ENCODE data around the gene SCGB2B2.

SCGB2B2 gene

DNA sequence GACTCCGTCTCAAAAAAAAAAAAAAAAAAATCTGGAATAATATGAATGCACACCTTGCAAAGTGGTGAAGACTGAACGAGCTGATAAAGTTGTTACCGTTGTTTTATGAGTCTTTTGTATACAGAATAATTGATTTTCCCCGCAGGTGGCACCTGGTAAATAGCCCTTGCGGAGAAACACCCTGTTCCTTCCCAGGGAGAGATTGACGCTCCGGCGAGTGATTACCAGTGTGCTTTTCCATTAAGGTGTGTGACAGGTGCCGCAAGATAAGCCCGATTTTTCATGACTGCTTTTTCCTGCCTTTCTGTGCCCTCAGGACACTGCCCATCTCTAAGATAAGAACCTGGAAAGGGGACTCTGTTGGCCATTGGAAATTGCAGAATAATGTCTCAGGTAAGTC is 1.5 kb upstream of the SCGB2B2 start:
- TF ChIP-seq, protein P1, sequence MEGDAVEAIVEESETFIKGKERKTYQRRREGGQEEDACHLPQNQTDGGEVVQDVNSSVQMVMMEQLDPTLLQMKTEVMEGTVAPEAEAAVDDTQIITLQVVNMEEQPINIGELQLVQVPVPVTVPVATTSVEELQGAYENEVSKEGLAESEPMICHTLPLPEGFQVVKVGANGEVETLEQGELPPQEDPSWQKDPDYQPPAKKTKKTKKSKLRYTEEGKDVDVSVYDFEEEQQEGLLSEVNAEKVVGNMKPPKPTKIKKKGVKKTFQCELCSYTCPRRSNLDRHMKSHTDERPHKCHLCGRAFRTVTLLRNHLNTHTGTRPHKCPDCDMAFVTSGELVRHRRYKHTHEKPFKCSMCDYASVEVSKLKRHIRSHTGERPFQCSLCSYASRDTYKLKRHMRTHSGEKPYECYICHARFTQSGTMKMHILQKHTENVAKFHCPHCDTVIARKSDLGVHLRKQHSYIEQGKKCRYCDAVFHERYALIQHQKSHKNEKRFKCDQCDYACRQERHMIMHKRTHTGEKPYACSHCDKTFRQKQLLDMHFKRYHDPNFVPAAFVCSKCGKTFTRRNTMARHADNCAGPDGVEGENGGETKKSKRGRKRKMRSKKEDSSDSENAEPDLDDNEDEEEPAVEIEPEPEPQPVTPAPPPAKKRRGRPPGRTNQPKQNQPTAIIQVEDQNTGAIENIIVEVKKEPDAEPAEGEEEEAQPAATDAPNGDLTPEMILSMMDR (IDR thresholded peaks at IDR 0.05; ENCODE audit: insufficient read depth, missing control alignments) = no peak
- FAIRE-seq (no peak), DNase-seq (ENCODE audit: insufficient read length, low spot score) (no peak)

DNA sequence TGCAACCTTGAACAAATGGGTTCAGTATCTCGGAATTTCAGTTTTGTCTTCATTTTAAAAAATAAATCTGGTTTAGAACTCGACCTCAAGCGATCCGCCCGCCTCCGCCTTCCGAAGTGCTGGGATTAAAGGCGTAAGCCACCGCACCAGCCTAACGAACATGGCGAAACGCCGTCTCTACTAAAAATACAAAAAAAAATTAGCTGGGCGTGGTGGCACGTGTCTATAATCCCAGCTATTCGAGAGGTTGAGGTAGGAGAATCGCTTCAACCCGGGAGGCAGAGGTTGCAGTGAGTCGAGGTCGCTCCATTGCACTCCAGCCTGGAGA is 1.1 kb upstream of the SCGB2B2 start:
- TF ChIP-seq, protein P1 (IDR thresholded peaks at IDR 0.05; ENCODE audit: insufficient read depth, missing control alignments) = no peak
- DNase-seq (ENCODE audit: insufficient read length, low spot score) = no peak

DNA sequence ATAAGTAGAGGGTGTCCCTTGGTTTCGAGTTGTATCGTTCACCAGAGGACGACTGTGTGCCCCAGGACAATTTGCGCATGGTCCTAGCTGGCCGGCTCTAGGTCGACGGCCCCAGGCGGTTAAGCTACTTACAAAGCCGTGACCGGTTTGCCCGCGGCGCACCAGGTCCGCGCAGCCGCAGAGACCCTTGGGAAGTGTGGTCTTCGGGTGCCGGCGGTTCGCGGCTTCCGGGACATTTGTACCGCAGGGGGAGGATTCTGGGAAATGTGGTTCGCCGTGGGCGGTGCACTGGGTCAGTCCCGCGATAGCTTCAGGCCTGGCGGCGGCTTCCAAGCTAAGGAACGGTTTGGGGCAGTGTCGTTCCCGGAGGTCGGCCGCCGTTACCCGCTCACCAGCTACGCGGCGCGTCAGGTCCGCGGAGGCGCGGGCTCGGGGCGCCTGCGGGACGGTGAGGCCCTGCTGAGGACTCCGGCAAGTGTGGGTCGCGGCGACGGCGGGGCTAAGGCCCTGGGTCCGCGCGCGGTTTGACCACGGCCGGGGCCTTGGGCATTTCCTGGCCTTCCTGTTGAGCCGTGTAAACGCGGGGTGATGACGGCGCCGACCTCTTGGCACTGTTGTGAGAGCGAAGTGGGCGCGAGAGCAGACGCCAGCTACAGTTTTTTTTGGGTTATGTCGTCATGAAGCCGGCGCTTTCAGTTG is 576 bp upstream of the SCGB2B2 start, which contains the start of gene ZNF302:
TSS of gene ZNF302 (plus strand) at position 293 of the 699 bp plus-strand sequence. CDS start 1,127 bp downstream, outside the sequence.
- FAIRE-seq (no peak), DNase-seq (ENCODE audit: insufficient read length, low spot score) (peak; percentile 60)
- TF ChIP-seq, protein P1 (IDR thresholded peaks at IDR 0.05; ENCODE audit: insufficient read depth, missing control alignments) = no peak

More for the DNA sequence above, 1.1 kb upstream of the SCGB2B2 start:
- no peak for FAIRE-seq

DNA sequence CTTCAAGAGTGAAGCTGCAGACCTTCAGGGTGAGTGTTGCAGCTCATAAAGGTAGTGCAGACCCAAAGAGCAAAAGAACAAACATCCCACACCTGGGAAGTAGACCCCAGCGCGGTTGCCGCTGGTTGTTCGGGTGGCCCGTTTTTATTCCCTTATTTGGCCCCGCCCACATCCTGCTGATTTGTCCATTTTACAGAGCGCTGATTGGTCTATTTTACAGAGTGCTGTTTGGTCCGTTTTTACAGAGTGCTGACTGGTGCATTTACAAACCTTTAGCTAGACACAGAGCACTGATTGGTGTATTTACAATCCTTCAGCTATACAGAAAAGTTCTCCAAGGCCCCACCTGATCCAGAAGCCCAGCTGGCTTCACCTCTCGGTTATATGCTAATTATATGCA is 1.0 kb downstream of the SCGB2B2 start:
- TF ChIP-seq, protein P1 (IDR thresholded peaks at IDR 0.05; ENCODE audit: insufficient read depth, missing control alignments) = no peak
- FAIRE-seq (no peak), DNase-seq (ENCODE audit: insufficient read length, low spot score) (no peak)

DNA sequence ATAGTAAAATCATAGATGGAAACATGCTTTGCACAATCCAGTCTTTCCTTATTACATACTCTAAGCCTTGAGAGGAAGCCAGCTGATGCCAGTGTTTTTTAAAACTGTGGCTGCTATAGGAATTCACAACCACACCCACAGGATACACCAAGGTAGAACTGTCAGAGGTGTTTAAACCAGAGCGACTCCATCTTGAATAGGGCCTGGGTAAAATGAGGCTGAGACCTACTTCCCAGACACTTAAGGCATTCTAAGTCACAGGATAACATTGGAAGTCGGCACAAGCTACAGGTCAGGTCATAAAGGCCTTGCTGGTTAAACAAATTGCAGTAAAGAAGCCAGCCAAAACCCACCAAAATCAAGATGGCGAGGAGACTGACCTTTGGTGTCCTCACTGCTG is 1.7 kb downstream of the SCGB2B2 start:
- TF ChIP-seq, protein P1 (IDR thresholded peaks at IDR 0.05; ENCODE audit: insufficient read depth, missing control alignments) = no peak
- no peak for DNase-seq (ENCODE audit: insufficient read length, low spot score)
- no peak for FAIRE-seq

DNA sequence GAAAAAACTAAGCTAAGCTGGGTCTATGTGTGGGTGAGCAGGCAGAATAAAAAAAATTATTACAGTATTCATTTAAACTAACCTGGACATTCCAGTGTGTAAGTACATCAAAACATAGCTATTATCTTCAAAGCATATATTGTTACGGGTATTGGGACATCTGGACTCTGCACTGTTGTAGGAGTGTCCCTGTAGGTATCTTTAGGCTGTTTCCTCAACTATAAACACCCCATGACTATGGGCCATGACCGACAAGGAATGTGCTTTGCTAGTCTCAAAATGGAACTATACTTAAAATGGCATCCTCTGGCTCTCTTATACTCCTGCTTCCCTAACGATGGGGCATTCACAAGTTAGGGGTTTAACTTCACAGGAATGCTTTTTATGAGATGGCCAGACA is 3.4 kb downstream of the SCGB2B2 start:
- FAIRE-seq (no peak), DNase-seq (ENCODE audit: insufficient read length, low spot score) (no peak)
- TF ChIP-seq, protein P1 (IDR thresholded peaks at IDR 0.05; ENCODE audit: insufficient read depth, missing control alignments) = no peak

DNA sequence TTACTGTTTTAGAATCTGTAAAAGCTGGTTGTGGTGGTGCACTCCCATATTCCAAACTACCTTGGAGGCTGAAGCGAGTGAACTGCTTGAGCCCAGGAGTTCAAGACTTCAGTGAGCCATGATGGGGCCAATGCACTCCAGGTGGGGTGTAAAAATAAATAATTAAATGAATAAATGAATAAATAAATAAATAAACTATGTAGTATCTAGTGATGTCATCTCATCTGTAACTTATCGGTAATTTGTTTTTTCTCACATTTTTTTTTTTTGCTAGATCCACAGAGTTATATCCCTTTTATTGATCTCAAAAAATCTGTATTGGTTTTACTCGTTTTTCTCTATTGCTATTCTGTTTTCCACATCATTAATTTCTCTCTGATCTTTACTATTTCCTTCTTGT is 5.0 kb downstream of the SCGB2B2 start:
- FAIRE-seq = no peak
- DNase-seq (ENCODE audit: insufficient read length, low spot score) = no peak
- TF ChIP-seq, protein P1 (IDR thresholded peaks at IDR 0.05; ENCODE audit: insufficient read depth, missing control alignments) = no peak
